HepG2 (cell line): Measurements from ENCODE around the gene PRKAR1A. TPM values are rescaled to one million over a fixed set of nuclear protein-coding genes. Genes with fewer than 3 reads are reported as not detected.

Source experiments
- AHR ChIP-seq: IDR thresholded peaks from 2 replicates; pipeline ENCODE4 v1.6.1; 2018; ENCODE audit warnings: missing genetic modification reagents, missing compliant biosample characterization
- BCL6 ChIP-seq: IDR thresholded peaks from 2 replicates; pipeline ENCODE4 v1.6.1; 2016; ENCODE audit warnings: missing genetic modification reagents, missing compliant biosample characterization
- CBX1 ChIP-seq: IDR thresholded peaks from one replicate; pipeline ENCODE4 v1.6.1; 2016; ENCODE audit warnings: antibody characterized with exemption, low read depth
- HMGXB4 ChIP-seq, 2 experiments: sonication (generic) in 1 of 2; formaldehyde crosslinking in 1 of 2; IDR thresholded peaks; 2 replicates each; pipeline versions ENCODE4 v1.4.0 to v1.6.1; 2018 to 2020; ENCODE audit warnings: missing genetic modification reagents in 2 of 2, borderline replicate concordance in 1 of 2, low read depth in 1 of 2, mild to moderate bottlenecking in 1 of 2, missing biosample characterization in 1 of 2
- HNF1A ChIP-seq, 2 experiments: sonication (generic) in 1 of 2; formaldehyde crosslinking in 1 of 2; IDR thresholded peaks; 2 replicates each; pipeline versions ENCODE4 v1.4.0 to v1.6.1; 2016 to 2020; ENCODE audit warnings: borderline replicate concordance in 1 of 2, low read depth in 1 of 2, mild to moderate bottlenecking in 1 of 2, missing genetic modification reagents in 1 of 2
- PATZ1 ChIP-seq: sonication (generic); formaldehyde crosslinking; IDR thresholded peaks from 2 replicates; pipeline ENCODE4 v1.4.0; 2020; ENCODE audit warnings: missing genetic modification reagents
- RFX5 ChIP-seq: IDR thresholded peaks from 2 replicates; pipeline ENCODE4 v1.6.1; 2011; ENCODE audit warnings: low read depth, low read length, improper control_type of control experiment
- SP2 ChIP-seq: sonication (generic); formaldehyde crosslinking; IDR thresholded peaks from 2 replicates; pipeline ENCODE4 v1.5.1; 2020; ENCODE audit warnings: mild to moderate bottlenecking, missing genetic modification reagents
- TFDP1 ChIP-seq: IDR thresholded peaks from 2 replicates; pipeline ENCODE4 v1.6.1; 2016; ENCODE audit warnings: missing compliant biosample characterization, missing genetic modification reagents, borderline replicate concordance
- TRAFD1 ChIP-seq: sonication (generic); formaldehyde crosslinking; IDR thresholded peaks from 2 replicates; pipeline ENCODE4 v1.5.1; 2020; ENCODE audit warnings: missing genetic modification reagents, mild to moderate bottlenecking, borderline replicate concordance
- ZBTB2 ChIP-seq: sonication (generic); formaldehyde crosslinking; IDR thresholded peaks from 2 replicates; pipeline ENCODE4 v1.8.0; 2022; ENCODE audit warnings: low read depth, missing genetic modification reagents
- ZMAT3 ChIP-seq: sonication (generic); formaldehyde crosslinking; conservative IDR thresholded peaks from 2 replicates; pipeline ENCODE4 v1.7.0; 2021; ENCODE audit warnings: missing genetic modification reagents
- ZNF264 ChIP-seq: sonication (generic); formaldehyde crosslinking; IDR thresholded peaks from 2 replicates; pipeline ENCODE4 v1.4.0; 2020; ENCODE audit warnings: missing genetic modification reagents
- ZNF44 ChIP-seq: sonication (generic); formaldehyde crosslinking; IDR thresholded peaks from 2 replicates; pipeline ENCODE4 v1.5.1; 2020; ENCODE audit warnings: mild to moderate bottlenecking, missing genetic modification reagents
- ZNF644 ChIP-seq: IDR thresholded peaks from 2 replicates; pipeline ENCODE4 v1.6.1; 2016; ENCODE audit warnings: low read depth
- ZNF720 ChIP-seq: sonication (generic); formaldehyde crosslinking; IDR thresholded peaks from 2 replicates; pipeline ENCODE4 v1.4.0; 2020; ENCODE audit warnings: missing genetic modification reagents
- polyA plus RNA-seq, 8 experiments: library from polyadenylated mRNA; depleted of rRNA in 3 of 8; stranded (reverse) in 7 of 8; unstranded in 1 of 8; fragments of >200 nt; fragmentation: Illumina TruSeq in 4 of 8; extraction: Trizol in 4 of 8; gene quantifications; 2 replicates each; pipeline versions ENCODE4 v1.2.1 to v1.2.3, GENCODE V29; 2011 to 2016; ENCODE audit warnings: low read depth in 4 of 8, missing spikeins in 1 of 8, mixed read lengths in 1 of 8; ENCODE audit not compliant: insufficient read depth in 1 of 8
- total RNA-seq, 5 experiments: library from RNA; depleted of rRNA; stranded (reverse); fragments of >200 nt; fragmentation: Illumina TruSeq; extraction: Trizol; gene quantifications; 2 replicates each; pipeline ENCODE4 v1.2.3, GENCODE V29; 2016; ENCODE audit warnings: low read depth in 1 of 5

Gene PRKAR1A
- total and polyA plus RNA-seq, 2 of the 13 experiments (the other 11 are each of a cell fraction or from before 2014, with no cell fraction given) = 265 to 266 TPM

GRCh38 chr17:68511671-68512246, 471 bp upstream of the PRKAR1A start (continued):
- TF ChIP-seq HMGXB4 (CRISPR knock-in tag; IDR thresholded peaks at IDR 0.05; ENCODE audit: borderline replicate concordance in 1 of 2, low read depth in 1 of 2) (peak in 1 of 2 experiments; percentile 60; a peak in 1 of 4 replicates), AHR (CRISPR knock-in tag) (peak; percentile 49; the same call in 1 of the 2 replicates), ZBTB2 (CRISPR knock-in tag) (peak; percentile 86; the same call in 1 of the 2 replicates), ZNF720 (0 out of 2 replicates have a peak, but pooled peaks have one; percentile 25), TFDP1 (peak; percentile 89), RFX5 (no peak), CBX1 (peak; percentile 53), TRAFD1 (no peak), ZMAT3 (CRISPR knock-in tag) (peak; percentile 25), ZNF44 (CRISPR knock-in tag) (0 out of 2 replicates have a peak, but pooled peaks have one; percentile 65), PATZ1 (CRISPR knock-in tag) (peak; percentile 98), ZNF264 (CRISPR knock-in tag) (peak; percentile 42), ZNF644 (CRISPR knock-in tag) (no peak), SP2 (CRISPR knock-in tag) (no peak), BCL6 (0 out of 2 replicates have a peak, but pooled peaks have one; percentile 30), HNF1A (IDR thresholded peaks at IDR 0.05; ENCODE audit: low read depth) (no peak), HNF1A (CRISPR knock-in tag; IDR thresholded peaks at IDR 0.05; ENCODE audit: borderline replicate concordance) (peak; percentile 27; the same call in 1 of the 2 replicates)
